Measurements from ENCODE around the gene RAPGEF4.

RAPGEF4 gene

DNA sequence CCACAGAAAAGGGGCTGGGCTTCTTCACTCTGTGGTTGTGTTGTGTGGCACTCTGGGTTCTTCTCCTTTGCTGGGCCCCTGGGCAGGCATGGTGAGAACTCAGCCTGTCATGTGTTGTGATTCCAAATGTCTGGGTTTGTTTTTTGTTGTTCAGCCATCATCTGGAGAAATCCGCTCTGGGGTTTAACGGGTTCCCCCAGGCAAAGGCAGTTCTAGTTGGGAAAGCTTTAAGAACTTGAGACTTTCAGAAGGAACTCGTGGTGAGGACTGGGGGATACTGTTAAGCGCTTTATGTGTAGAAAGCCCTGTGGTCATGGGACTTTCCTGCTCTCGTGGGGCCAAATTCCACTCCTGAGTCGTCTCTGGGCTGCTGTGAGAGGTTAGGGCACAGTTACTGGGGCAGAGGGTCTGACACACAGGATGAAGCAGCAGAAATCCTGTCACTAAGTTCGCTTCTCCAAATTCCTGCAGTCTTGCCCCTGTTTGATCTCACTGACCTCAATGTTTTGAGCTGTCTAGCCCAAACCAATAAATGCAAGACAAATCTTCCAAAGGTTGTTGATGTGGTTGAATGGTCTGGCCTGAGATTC is 87.7 kb downstream of the RAPGEF4 start:
- no peak for DNase-seq (ENCODE audit: low spot score)

DNA sequence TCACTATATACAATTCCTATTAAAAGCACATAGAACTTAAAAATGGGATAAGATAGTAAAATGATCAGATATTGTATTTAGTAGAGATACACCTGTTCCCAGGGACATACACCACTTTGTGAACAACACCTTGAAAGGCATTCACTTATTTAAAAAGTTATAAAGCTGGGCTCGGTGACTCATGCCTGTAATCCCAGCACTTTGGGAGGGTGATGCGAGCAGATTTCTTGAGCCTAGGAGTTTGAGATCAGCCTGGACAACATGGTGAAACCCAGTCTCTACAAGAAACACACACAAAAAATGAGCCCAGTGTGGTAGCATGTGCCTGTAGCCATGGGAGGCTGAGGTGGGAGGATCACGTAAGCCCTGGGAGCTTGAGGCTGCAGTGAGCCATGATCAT is 90.9 kb downstream of the RAPGEF4 start:
- DNase-seq (ENCODE audit: low spot score): no peak

DNA sequence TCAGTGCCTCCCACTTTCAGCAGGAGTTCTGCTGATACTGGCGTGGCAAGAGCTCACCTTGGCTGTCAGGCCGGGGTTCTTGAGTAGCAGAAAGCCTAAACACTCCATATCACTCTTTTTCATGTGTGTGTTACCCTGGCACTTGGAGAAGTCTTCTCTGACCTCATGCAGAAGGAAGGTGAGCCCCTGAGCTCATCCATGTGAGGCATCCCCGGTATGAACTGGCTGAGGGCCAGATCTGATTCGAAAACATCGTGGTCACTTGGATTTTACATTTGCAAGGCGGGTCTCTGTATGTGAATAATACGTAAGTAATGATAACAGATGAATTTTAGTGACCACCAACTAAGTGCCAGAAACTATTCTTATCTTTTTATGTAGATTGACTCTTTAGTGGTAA is 93.6 kb downstream of the RAPGEF4 start:
- no peak for DNase-seq (ENCODE audit: low spot score)

DNA sequence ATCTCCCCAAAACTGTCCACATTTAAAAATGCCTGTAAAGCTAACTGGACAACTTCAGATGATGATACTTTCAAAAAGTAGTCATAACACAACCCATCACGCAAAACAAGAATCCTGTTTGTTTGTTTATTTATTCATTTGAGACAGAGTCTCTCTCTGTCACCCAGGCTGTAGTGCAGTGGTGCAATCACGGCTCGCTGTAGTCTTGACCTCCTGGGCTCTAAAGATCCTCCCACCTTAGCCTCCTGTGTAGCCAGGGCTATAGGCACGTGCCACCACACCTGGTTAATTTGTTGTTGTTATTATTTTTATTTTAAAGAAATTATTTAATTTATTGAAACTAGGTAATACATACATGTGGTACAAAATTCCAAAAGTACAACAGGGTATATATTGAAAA is 94.8 kb downstream of the RAPGEF4 start:
- DNase-seq (ENCODE audit: low spot score): no peak

DNA sequence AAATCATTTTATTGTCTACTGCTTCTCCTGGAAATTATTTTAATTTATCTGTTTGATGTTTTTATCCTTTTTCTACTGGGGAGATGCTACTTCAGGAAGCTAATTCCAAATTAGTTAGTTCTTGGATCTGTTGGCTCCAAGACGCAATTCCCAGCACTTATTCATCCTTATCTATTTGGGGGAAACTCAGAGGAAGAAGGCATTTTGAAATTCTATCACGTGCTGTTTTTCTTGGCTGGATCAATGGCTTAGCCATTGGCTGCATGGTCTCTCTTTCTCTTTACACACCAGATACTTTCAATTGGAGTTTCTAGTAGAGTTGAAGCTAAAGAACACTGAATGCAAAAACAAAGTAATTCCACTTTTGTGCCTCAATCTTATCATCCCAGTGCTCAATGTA is 98.3 kb downstream of the RAPGEF4 start:
- no peak for DNase-seq (ENCODE audit: low spot score)

DNA sequence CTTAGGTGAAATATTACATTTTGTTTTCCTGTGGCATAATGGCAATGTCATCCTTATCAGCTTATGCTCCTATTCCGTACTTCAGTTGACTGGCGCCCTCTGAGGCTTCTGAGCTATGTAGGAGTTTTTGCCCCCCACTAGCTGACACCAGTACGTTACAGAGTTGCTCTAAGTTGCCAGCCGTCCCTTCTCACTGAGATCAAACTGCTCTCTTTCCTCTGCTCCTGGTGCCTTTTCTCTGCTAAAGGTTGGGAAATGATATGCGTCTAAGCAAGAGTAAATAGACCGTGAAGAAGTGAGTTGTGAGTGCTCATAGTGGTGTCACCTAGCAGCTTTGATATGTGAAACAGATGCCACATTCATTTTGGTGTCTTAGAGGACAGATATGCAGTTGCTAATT is 99.2 kb downstream of the RAPGEF4 start:
- DNase-seq (ENCODE audit: low spot score): no peak

DNA sequence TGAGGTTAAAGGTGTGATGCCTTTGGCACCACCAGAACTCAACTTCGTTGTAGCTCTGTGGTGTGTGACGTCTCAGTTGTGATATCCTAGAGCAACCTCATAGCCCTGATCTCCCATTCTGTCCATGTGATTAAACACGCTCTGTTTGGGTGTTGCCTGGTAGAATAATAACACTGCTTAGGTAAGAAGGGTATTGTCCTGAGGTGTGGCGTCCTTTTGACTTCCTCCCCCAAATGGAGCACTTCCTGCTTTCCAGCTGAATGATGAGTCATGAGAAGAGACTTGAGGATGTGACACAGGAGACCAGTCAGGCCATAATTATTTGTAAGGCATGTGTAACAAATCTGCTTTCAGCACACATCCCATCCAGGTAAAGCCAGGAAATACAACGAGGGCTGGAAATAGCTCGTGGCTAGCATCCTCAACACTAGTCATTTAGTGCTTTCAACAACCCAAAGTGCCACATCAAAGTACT is 100.7 kb downstream of the RAPGEF4 start:
- no peak for DNase-seq (ENCODE audit: low spot score)

DNA sequence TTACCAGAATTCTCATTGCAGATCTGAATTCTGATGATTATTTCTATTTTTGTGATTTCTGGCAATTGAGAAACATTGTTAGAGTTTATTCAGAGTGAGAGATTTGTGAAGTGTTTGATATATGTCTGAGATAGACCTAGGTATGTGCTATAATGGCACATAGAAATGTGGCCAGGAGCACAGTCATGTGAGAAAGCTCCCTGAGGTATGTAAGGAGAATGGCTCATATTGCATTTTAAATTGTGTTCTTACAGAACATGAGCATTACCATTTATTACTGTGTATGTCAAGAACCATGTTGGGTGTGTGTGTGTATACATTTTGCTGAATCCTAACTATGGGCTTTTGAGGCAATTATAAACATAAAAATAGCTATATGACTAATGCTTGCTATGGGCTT is 101.2 kb downstream of the RAPGEF4 start:
- DNase-seq (ENCODE audit: low spot score): no peak

DNA sequence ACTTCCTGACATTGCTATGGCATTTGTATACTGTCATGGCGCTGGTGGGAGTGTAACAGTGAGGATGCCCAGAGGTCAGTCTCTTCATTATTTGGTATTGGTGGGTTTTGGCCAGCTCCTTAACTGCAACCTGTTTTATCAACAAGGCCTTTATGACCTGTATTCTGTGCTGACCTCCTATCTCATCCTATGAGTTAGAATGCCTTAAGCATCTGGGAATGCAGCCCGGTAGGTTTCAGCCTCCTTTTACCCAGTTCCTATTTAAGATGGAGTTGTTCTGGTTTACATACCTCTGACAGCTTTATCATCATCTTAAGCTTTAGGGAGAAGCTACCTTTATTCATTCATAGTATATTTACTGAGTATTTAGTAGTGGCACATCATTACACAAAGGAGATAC is 103.8 kb downstream of the RAPGEF4 start:
- no peak for DNase-seq (ENCODE audit: low spot score)

DNA sequence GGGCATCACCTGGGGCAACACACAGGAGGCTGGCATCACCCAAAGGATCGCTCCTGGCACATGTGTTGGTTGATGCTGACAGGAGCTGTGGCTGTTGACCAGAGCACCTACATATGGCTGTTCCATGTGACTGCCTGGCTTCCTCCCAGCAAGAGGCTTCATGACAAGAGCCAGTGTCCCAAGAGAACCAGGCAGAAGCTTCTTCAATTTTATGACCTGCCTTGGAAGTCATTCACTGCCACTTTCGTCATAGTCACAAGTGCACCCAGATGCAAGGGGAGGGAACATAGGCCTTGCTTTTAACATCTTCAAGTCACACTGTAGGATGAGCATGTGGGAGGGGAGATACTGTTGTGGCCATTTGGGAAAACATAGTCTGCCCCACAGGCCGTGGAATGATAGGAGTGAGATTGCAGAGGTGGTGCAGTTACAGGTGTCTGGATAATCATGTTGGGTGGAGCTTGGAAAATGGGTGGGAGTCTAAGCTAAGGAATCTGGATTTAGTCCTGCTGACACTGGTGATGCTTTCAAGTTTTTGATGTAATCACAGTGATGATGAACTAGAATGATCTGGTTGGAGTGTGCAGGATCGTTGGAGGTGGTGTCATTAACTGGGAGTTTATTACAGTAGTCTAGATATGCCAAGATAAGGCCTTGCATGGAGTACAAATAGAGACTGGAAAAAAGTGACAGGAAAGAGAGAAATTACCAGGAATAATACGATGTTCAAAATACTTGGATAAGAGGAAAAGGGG is 107.0 kb downstream of the RAPGEF4 start:
- no peak for DNase-seq (ENCODE audit: low spot score)

DNA sequence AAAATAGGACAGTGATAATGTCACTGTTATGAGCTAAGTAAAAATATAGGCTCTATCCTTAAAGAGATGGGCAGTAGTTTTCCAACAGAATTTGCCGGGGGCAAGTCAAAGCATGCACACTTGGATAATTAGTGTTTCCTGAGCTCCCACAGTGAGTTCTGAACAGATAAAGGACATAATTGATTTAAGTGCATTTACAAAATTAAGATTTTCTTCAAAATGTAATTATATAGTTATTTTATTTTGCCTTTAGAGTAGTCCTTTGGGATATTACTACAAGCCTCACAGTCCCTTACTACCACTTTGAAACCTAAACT is 107.6 kb downstream of the RAPGEF4 start:
- DNase-seq (ENCODE audit: low spot score): no peak

DNA sequence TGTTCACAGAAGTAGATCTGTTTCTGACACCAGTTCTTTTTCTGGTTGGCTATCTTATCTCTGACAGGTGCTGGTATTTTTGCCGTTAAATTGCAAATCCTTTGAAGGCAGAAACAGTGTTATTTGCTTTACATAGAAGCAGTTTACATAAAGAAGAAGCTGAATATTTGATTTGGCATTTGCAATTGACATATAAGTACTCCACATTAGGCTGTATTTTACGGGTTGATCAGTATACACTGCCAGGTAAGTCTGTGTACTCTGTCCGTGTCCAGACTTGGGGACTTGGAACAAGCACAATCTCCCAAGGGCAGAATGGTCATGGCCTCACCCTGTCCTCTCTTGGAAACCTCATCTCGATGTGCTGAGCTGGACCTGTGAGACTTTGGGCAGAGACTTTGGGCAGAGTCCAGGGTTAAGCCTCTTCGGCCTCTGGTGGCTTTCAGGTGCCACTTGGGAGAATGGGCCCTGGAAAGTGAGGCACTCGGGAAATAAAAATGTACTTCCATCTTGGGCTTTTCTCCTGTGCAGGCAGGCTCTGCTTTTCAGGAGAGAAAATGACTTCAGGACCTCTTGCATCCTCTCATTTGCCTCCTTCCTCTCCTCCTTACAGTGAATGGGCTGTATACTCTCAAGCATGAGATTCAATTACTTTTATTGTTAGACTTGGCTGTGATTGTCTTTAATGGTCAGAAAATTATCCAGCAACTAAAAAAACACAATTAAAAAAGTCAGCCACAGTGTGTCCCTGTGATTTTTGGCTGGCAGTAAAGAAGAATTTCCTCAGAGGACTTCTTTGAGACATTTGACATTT is 108.5 kb downstream of the RAPGEF4 start:
- DNase-seq (ENCODE audit: low spot score): no peak

DNA sequence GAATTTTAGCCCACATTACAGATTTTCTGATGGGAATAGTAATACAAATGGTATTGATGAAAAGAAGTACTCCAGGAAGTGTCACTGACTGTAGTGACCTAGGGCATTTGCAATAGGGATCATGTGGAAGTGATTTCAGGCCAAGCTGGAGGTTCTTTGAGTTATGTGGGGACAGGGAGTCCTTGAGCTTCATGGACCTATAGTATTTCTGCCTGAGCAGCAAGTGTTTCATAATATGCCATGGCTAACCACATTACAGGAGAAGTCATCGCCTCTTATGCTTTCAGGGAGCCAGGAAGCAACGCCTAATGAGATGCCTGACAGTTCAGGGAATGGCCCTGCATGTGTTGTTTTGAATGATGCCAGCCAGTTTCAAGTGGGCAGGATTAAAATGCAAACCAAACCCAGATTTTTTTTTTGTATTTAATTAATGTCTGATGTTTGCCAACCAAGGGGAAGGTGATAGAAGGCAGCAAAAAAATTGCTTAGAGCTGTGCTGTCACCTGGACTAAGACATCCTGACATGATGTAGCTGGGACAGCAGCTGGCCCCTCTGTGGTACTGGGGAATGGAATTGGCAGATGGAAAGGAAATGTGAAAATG is 109.5 kb downstream of the RAPGEF4 start:
- no peak for DNase-seq (ENCODE audit: low spot score)

DNA sequence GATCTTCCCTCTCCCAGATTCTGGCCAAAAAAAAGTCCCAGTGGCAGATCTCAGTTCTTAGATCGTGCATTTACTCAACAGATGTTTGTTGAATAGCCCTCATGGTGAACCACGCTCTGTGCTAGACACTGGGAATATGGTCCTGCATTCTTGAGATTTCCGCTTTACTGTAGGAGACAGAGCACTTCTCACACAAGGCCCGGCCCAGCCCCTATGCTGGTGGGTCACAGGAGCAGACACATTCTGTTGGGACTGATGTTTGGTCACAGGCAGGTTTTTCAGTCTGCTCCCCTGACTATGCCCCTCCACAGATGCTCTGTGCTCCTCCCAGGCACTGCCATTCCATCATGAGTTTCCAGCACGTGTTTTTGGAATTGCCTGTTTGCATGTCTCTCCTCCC is 110.9 kb downstream of the RAPGEF4 start:
- DNase-seq (ENCODE audit: low spot score): no peak

DNA sequence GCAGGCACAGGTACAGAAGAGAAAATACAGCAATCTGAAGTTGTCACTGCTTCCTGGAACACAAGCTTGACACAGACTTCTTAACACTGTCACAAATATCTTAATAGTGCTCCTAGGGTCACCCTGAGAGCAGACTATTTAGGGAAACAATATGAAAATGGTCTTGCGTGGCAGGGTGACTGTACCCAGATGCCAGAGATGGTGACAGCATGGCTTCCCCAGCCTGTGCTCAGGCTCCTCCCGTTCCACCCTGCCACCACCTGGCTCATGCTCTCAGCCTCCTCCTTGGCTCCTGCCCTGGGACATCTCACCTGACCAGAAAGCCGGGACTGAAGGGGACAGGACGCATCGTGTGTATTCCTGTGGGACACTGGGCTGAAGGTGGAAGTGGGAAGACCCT is 111.5 kb downstream of the RAPGEF4 start:
- no peak for DNase-seq (ENCODE audit: low spot score)

DNA sequence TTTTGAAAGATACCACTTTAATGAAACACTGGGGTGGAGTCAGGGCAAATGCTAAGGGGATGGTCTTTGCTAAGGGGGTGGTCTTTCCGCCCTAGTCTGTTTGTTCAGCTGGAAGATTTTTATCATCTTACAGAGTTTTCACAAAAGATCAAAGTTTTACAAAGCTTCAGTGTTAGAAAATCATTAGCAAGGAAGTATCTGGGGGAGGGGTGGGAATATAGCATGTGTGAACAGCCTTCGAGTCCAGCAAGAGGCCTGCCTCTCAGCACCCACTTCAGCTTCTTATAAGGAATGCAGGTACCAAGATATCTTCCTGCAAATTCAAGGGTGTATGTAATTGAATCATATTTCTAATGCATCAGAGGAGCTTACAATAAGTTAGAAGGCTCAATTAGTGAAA is 112.9 kb downstream of the RAPGEF4 start:
- no peak for DNase-seq (ENCODE audit: low spot score)

DNA sequence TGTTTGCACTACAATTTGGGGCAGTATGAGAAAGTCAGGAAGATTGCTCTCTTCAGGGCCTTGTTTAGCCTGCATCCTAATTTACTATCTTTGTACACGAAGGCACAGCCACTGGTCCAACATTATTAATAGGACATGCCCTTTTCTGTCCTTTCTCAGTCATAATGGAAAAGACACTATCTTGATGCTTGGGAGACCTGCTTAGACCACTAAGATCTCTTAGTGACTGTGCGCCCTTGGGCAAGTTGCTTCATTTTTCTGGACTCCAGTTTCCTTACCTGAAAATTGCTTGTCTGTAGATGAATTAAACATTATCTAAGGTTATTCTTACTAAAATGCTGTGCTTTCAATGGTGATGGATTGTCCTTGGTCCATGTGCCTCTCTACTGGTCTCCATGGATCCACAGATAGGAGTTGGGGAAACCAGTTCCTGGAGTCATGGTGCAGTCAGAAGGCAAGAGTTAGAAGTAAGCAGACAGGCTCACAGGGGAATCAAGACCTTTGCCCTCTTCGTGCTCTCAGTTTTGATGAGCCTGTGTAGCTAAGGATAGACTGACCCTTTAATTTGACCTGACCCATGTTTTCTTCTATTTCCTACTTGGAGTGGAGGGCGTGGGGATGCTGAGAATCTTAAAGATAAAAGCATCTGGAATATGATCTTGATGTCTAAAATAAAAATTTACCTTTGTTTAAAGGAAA is 114.0 kb downstream of the RAPGEF4 start:
- no peak for DNase-seq (ENCODE audit: low spot score)

DNA sequence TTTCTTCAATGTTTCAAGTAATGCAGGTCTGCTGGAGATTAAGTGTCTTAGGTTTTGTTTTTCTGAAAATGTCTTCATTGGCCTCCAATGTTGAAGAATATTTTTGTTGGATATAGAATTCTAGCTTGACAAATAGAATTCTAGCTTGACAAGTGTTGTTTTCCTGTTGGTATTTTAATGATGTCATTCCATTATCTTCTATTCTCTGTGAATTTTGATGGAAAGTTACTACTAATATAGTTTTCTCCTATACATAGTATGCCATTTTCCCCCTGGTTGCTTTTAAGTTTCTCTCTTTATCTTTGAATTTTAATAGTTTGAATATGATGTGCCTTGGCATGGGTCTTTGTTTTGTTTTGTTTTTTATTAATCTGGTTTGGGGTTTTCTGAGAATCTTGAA is 119.9 kb downstream of the RAPGEF4 start:
- DNase-seq (ENCODE audit: low spot score): no peak

DNA sequence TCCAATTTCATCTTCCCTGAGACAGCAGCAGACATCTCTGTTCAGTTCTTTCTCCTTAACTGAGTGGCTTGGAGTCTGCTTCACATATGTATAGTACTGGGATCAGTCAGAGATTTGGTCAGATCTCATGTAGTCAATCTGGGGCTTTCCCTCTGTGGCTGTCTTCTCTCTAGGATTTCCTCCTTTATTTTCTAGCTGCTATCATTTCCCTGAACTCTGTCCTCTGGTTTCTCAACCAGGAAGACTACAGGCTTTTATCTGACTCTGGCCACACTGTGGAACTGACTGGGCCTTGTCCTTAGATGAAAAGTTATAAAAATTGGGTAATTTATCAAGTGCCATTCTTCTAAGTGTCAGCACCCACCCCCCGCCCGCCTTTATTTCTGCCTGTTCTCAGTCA is 121.0 kb downstream of the RAPGEF4 start:
- no peak for DNase-seq (ENCODE audit: low spot score)

DNA sequence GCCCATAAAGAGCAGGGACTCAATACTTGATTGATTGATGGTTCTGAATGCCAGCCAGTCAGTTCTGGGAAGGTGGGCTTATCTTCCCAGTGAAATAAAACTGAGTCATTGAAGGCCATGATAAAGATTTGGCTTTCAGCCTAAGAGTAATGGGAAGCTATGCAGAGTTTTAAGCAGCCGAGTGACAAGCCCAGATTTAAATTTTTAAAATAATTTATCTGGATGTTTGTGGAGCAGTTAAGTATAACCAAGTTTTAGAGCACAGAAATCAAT is 122.8 kb downstream of the RAPGEF4 start:
- no peak for DNase-seq (ENCODE audit: low spot score)

DNA sequence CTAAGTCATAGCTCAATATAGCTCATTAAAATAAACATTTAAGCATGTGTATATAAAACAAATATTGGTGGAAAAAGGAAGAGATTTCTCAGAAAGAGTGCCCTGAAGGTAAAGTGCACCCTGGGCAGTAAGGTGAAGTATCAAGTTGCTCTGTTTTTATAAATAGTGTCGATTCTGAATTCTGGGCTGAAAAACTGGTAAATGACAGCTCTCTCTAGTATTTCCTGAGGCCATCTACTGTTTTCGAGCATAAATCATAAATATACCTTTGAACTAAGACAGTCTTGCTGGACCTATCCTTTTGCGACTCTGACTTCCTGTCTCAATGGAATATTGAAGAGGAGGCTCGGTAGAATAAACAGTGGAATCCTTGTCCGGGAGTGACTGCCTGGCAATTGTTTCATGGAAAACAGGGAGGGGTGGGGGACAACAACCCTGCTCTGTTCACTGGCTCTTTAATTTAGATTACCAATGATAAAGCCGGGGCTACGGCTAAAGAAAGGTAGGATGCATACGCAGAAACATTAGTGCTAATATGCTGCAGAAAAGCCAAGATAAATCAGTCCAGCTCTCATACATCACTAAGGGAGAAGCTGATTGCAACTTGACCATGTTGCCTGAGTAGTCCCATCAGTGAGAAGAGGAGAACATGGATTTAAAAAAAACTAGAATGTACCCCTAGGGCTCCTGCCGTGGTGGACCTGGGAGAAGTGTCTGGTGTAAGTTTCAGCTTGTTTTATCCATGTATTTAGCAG is 124.1 kb downstream of the RAPGEF4 start:
- DNase-seq (ENCODE audit: low spot score): no peak

DNA sequence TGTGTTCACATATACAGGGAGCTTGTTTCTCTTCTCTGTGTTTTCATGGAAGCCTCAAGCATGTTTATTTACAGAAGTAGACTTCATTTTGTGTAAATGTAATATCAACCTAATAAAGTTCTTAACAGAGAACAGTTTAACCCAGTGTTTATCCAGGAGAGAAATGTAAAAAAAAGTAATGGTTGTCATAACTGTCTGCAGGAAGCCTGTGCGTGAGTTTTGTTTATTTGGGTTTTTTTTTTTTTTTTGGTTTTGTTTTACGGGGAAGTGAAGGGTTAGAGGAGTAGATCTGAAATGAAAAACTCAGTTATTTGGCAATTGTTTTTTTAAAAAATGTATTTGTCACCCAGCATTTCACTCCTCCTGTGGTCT is 124.7 kb downstream of the RAPGEF4 start:
- no peak for DNase-seq (ENCODE audit: low spot score)

Data from left forelimb (tissue), 1 donor.